A549 (cell line): ENCODE results near the gene NECTIN4.

Source experiments
- CBX2 ChIP-seq: fragments of 200-600 bp; sonication (generic); IDR thresholded peaks from 2 replicates; pipeline ENCODE4 v1.6.1; 2016; ENCODE audit warnings: low read depth, mild to moderate bottlenecking, borderline replicate concordance
- CEBPB ChIP-seq, 2 experiments: fragments of >200 bp in 1 of 2; sonication (Bioruptor Twin) in 1 of 2; formaldehyde crosslinking in 1 of 2; IDR thresholded peaks; 2 replicates each; pipeline ENCODE4 v1.6.1; 2012 to 2016
- EP300 ChIP-seq, 2 experiments: fragments of >200 bp; sonication (Bioruptor Twin); formaldehyde crosslinking; IDR thresholded peaks; 2 replicates in 1 of 2; 3 replicates in 1 of 2; pipeline ENCODE4 v1.6.1; 2016 to 2017
- HMGXB4 ChIP-seq: fragments of 250-450 bp; sonication (Bioruptor Pico); IDR thresholded peaks from 2 replicates; pipeline ENCODE4 v1.5.0; 2021; ENCODE audit warnings: mild to moderate bottlenecking, moderate library complexity, borderline replicate concordance
- HOXA7 ChIP-seq: fragments of 250-450 bp; sonication (Bioruptor Pico); IDR thresholded peaks from 2 replicates; pipeline ENCODE4 v1.5.0; 2020; ENCODE audit warnings: mild to moderate bottlenecking, moderate library complexity
- JUNB ChIP-seq: fragments of >200 bp; sonication (Bioruptor Twin); formaldehyde crosslinking; IDR thresholded peaks from 2 replicates; pipeline ENCODE4 v1.6.1; 2016
- MAFK ChIP-seq: fragments of 450-650 bp; IDR thresholded peaks from 2 replicates; pipeline ENCODE4 v1.6.1; 2014; ENCODE audit not compliant: partially characterized antibody
- MAX ChIP-seq: IDR thresholded peaks from 2 replicates; pipeline ENCODE4 v1.6.1; 2012
- POLR2A ChIP-seq: IDR thresholded peaks from 2 replicates; pipeline ENCODE4 v1.6.1; 2012; ENCODE audit warnings: mild to moderate bottlenecking, low read length
- RAD21 ChIP-seq, 2 experiments: fragments of >200 bp in 1 of 2; sonication (Bioruptor Twin) in 1 of 2; formaldehyde crosslinking in 1 of 2; IDR thresholded peaks in 1 of 2; conservative IDR thresholded peaks in 1 of 2; 2 replicates in 1 of 2; 3 replicates in 1 of 2; pipeline ENCODE4 v1.6.1; 2012 to 2018; ENCODE audit warnings: inconsistent platforms in 1 of 2
- RARB ChIP-seq: fragments of 250-450 bp; sonication (Bioruptor Pico); IDR thresholded peaks from 2 replicates; pipeline ENCODE4 v1.8.0; 2021; ENCODE audit warnings: mild to moderate bottlenecking, moderate library complexity
- SMC3 ChIP-seq: fragments of >200 bp; sonication (Bioruptor Twin); formaldehyde crosslinking; IDR thresholded peaks from 3 replicates; pipeline ENCODE4 v1.6.1; 2018; ENCODE audit warnings: inconsistent platforms
- TF ChIP-seq, protein P1 (sequence below): fragments of >200 bp; sonication (Bioruptor Twin); formaldehyde crosslinking; IDR thresholded peaks from 3 replicates; pipeline ENCODE4 v1.5.1; 2016
- TF ChIP-seq, protein P2 (sequence below): fragments of 150-350 bp; IDR thresholded peaks from 2 replicates; pipeline ENCODE4 v1.6.1; 2014; ENCODE audit warnings: low read depth, mild to moderate bottlenecking, low read length

GRCh38 chr1:161113915-161114314 is 24.6 kb upstream of the NECTIN4 start:
- TF ChIP-seq, protein P1, sequence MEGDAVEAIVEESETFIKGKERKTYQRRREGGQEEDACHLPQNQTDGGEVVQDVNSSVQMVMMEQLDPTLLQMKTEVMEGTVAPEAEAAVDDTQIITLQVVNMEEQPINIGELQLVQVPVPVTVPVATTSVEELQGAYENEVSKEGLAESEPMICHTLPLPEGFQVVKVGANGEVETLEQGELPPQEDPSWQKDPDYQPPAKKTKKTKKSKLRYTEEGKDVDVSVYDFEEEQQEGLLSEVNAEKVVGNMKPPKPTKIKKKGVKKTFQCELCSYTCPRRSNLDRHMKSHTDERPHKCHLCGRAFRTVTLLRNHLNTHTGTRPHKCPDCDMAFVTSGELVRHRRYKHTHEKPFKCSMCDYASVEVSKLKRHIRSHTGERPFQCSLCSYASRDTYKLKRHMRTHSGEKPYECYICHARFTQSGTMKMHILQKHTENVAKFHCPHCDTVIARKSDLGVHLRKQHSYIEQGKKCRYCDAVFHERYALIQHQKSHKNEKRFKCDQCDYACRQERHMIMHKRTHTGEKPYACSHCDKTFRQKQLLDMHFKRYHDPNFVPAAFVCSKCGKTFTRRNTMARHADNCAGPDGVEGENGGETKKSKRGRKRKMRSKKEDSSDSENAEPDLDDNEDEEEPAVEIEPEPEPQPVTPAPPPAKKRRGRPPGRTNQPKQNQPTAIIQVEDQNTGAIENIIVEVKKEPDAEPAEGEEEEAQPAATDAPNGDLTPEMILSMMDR: no peak
- TF ChIP-seq CEBPB (IDR thresholded peaks at IDR 0.05): no peak
- TF ChIP-seq, protein P2, sequence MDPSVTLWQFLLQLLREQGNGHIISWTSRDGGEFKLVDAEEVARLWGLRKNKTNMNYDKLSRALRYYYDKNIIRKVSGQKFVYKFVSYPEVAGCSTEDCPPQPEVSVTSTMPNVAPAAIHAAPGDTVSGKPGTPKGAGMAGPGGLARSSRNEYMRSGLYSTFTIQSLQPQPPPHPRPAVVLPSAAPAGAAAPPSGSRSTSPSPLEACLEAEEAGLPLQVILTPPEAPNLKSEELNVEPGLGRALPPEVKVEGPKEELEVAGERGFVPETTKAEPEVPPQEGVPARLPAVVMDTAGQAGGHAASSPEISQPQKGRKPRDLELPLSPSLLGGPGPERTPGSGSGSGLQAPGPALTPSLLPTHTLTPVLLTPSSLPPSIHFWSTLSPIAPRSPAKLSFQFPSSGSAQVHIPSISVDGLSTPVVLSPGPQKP: no peak
- TF ChIP-seq RAD21 (conservative IDR thresholded peaks at IDR 0.05 in 1 of 2, IDR thresholded peaks at IDR 0.05 in 1 of 2): no peak
- TF ChIP-seq JUNB: no peak
- TF ChIP-seq CBX2: no peak
- no peak for TF ChIP-seq POLR2A
- no peak for TF ChIP-seq MAX
- no peak for TF ChIP-seq EP300 (IDR thresholded peaks at IDR 0.05)
- TF ChIP-seq MAFK: no peak
- no peak for TF ChIP-seq HMGXB4 (CRISPR knock-in tag)
- no peak for TF ChIP-seq HOXA7 (CRISPR knock-in tag)
- TF ChIP-seq SMC3: no peak
- TF ChIP-seq RARB (CRISPR knock-in tag): no peak
